GM12878 (cell line): ENCODE results near the gene LRRC53.

ENCODE experiments used
- CBX5 ChIP-seq: sonication (generic); IDR thresholded peaks from 2 replicates; pipeline ENCODE4 v1.6.1; 2016; ENCODE audit warnings: low read depth, moderate library complexity, mild to moderate bottlenecking, inconsistent platforms
- CTCF ChIP-seq, 3 experiments: IDR thresholded peaks in 2 of 3; conservative IDR thresholded peaks in 1 of 3; 2 replicates each; pipeline ENCODE4 v1.5.1; 2011; ENCODE audit warnings: low read depth in 3 of 3, low read length in 3 of 3, mild to moderate bottlenecking in 3 of 3, control low read depth in 2 of 3, moderate library complexity in 2 of 3, inconsistent platforms in 1 of 3, mixed read lengths in 1 of 3; ENCODE audit not compliant: control insufficient read depth in 2 of 3, insufficient read depth in 1 of 3; ENCODE audit errors: extremely low read depth in 1 of 3
- E4F1 ChIP-seq: fragments of 450-650 bp; IDR thresholded peaks from 2 replicates; pipeline ENCODE4 v1.6.1; 2018; ENCODE audit warnings: borderline replicate concordance, mild to moderate bottlenecking; ENCODE audit not compliant: partially characterized antibody
- JUNB ChIP-seq: IDR thresholded peaks from 2 replicates; pipeline ENCODE4 v1.6.1; 2016; ENCODE audit warnings: antibody characterized with exemption, mild to moderate bottlenecking
- POLR2AphosphoS5 ChIP-seq: IDR thresholded peaks from 2 replicates; pipeline ENCODE4 v1.6.1; 2011; ENCODE audit warnings: mild to moderate bottlenecking, low read length, inconsistent platforms
- SIX5 ChIP-seq: IDR thresholded peaks from 2 replicates; pipeline ENCODE4 v1.6.1; 2011; ENCODE audit warnings: mild to moderate bottlenecking, low read depth, low read length, moderate library complexity; ENCODE audit not compliant: severe bottlenecking
- SPI1 ChIP-seq: IDR thresholded peaks from 2 replicates; pipeline ENCODE4 v1.6.1; 2011; ENCODE audit warnings: low read depth, mild to moderate bottlenecking, low read length, moderate library complexity, borderline replicate concordance; ENCODE audit not compliant: insufficient read depth
- TCF12 ChIP-seq: IDR thresholded peaks from 2 replicates; pipeline ENCODE4 v1.6.1; 2011; ENCODE audit warnings: low read depth, mild to moderate bottlenecking, low read length
- YY1 ChIP-seq: IDR thresholded peaks from 2 replicates; pipeline ENCODE4 v1.6.1; 2011; ENCODE audit warnings: low read depth, mild to moderate bottlenecking, low read length
- ZZZ3 ChIP-seq: IDR thresholded peaks from 2 replicates; pipeline ENCODE4 v1.6.1; 2011; ENCODE audit warnings: low read depth; ENCODE audit not compliant: control insufficient read depth, insufficient read length

- TF ChIP-seq TCF12 (no peak), SPI1 (no peak), POLR2AphosphoS5 (no peak), CBX5 (no peak), ZZZ3 (no peak), JUNB (no peak), CTCF (IDR thresholded peaks at IDR 0.05 in 2 of 3, conservative IDR thresholded peaks at IDR 0.05 in 1 of 3; ENCODE audit: control insufficient read depth in 2 of 3, extremely low read depth in 1 of 3, insufficient read depth in 1 of 3, low read depth in 3 of 3, low read length in 3 of 3) (no peak), SIX5 (no peak), YY1 (no peak), E4F1 (no peak)
Measured at GRCh38 chr1:74502432-74502831, 10.0 kb downstream of the LRRC53 start.
